Epithelial cell of prostate (primary cell): Measurements from ENCODE around the gene ELF3.
"Not testable (repeated sequence)": the region's sequence is repeated elsewhere in the genome, so short reads cannot be mapped to it uniquely, and the experiment has no call there.

Experiments used
- DNase-seq: peaks from one replicate; pipeline ENCODE4 v3.0.0-alpha.2; 2011; ENCODE audit warnings: low read depth, low spot score
- H3K27ac ChIP-seq: fragments of 450-650 bp; 2 replicates; pipeline ENCODE4 v1.5.1; 2017; ENCODE audit warnings: mild to moderate bottlenecking

ELF3 gene

DNA sequence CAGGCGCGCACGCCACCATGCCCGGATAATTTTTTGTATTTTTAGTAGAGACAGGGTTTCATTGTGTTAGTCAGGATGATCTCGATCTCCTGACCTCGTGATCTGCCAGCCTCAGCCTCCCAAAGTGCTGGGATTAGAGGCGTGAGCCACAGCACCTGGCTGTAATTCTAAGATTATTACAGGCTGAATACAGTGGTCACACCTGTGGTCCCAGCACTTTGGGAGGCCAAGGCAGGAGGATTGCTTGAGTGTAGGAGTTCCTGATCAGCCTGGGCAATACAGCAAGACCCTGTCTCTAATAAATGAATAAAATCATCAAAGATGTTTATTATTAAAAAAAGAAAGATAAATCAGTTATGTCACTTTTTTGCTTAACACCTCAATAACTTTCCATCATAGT is 52.2 kb downstream of the ELF3 start:
- not testable (repeated sequence) for DNase-seq, H3K27ac ChIP-seq

DNA sequence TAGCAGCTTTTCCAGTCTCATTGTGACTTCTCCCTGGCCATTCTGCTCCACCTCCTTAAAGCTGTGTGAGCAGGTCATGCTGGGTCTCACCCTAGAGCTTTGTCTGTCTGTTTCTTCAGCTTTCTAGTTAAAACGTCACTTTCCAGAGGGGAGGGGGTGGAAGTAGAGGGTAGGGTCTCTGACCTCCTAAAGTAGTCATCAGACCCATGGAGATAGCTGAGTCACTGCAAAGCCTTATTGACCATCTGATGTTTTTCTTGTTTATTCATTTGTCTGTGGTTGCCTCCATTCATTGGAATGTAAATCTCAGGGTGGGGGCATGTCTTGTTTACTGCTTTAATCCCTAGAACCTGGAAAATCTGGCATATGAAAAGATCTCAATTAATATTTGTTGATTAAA is 52.7 kb downstream of the ELF3 start:
- H3K27ac ChIP-seq = no peak overlapping the region
- no peak for DNase-seq

DNA sequence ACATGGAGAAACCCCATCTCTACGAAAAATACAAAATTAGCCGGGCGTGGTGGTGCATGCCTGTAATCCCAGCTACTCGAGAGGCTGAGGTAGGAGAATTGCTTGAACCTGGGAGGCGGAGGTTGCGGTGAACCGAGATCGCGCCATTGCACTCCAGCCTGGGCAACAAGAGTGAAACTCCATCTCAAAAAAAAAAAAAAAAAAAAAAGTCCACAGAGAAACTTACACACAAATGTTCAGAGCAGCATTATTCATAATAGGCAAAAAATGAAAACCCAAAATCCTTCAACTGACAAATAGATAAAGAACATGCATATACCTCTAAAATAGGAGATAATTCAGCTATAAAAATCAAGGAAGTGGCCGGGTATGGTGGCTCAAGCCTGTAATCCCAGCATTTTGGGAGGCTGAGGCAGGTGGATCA is 54.5 kb downstream of the ELF3 start:
- not testable (repeated sequence) for H3K27ac ChIP-seq, DNase-seq
